ENCODE data around the gene IGF2BP1. TPM values are rescaled to one million over a fixed set of nuclear protein-coding genes. Genes with fewer than 3 reads are reported as not detected.

IGF2BP1 gene
- 48.1 to 93.6 TPM (median 82.4 TPM) in 5 replicates for total RNA-seq (2022; extraction: Qiagen RNA extraction; ENCODE audit: low read depth)

DNA sequence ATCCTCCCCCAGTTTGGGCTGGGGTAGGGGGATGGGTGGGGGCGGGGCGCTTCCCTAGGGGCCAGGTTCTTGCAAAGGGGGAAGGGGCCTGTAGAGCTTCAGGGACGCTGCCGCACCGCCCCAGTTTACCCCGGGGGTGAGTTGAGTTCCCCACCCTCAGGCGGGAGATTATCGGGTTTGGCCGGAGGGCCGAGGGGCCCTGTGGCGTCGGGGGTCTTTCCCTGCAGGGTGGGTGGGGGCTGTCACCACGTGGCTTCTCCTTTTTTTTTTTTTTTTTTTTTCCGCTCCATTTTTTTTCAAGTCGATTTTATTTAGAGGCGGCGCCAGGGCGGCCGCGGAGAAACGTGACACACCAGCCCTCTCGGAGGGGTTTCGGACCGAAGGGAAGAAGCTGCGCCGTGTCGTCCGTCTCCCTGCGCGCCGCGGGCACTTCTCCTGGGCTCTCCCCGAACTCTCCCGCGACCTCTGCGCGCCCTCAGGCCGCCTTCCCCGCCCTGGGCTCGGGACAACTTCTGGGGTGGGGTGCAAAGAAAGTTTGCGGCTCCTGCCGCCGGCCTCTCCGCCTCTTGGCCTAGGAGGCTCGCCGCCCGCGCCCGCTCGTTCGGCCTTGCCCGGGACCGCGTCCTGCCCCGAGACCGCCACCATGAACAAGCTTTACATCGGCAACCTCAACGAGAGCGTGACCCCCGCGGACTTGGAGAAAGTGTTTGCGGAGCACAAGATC, at the start of gene IGF2BP1:
Gene IGF2BP1 (plus strand): TSS at position 283 of the 724 bp plus-strand sequence. CDS start 361 bp downstream, at position 644.

Other genes with a start within 250 kb of the IGF2BP1 start
- 0.74 to 1.3 TPM (median 0.95 TPM) in 5 replicates for gene TTLL6, start 180.2 kb upstream of the IGF2BP1 start, total RNA-seq (2022; extraction: Qiagen RNA extraction; ENCODE audit: low read depth)
- gene CALCOCO2, start 166.3 kb upstream of the IGF2BP1 start, total RNA-seq (2022; extraction: Qiagen RNA extraction; ENCODE audit: low read depth): 62.5 to 81.6 TPM (median 75.6 TPM) in 5 replicates
- 506 to 704 TPM (median 555 TPM) in 5 replicates for gene ATP5MC1, start 104.6 kb upstream of the IGF2BP1 start, total RNA-seq (2022; extraction: Qiagen RNA extraction; ENCODE audit: low read depth)
- 122 to 128 TPM (median 124 TPM) in 5 replicates for gene UBE2Z, start 89.0 kb upstream of the IGF2BP1 start, total RNA-seq (2022; extraction: Qiagen RNA extraction; ENCODE audit: low read depth)
- 294 to 355 TPM (median 316 TPM) in 5 replicates for gene SNF8, start 52.5 kb upstream of the IGF2BP1 start, total RNA-seq (2022; extraction: Qiagen RNA extraction; ENCODE audit: low read depth)
- 4.1 to 6.1 TPM (median 4.6 TPM) in 5 replicates for gene GIP, start 28.8 kb upstream of the IGF2BP1 start, total RNA-seq (2022; extraction: Qiagen RNA extraction; ENCODE audit: low read depth)
- gene B4GALNT2, start 135.4 kb downstream of the IGF2BP1 start, total RNA-seq (2022; extraction: Qiagen RNA extraction; ENCODE audit: low read depth): 0.35 to 0.55 TPM (median 0.38 TPM) in 5 replicates
- 0.58 to 1.1 TPM (median 0.87 TPM) in 5 replicates for gene GNGT2, start 213.2 kb downstream of the IGF2BP1 start, total RNA-seq (2022; extraction: Qiagen RNA extraction; ENCODE audit: low read depth)
- gene ABI3, start 213.3 kb downstream of the IGF2BP1 start, total RNA-seq (2022; extraction: Qiagen RNA extraction; ENCODE audit: low read depth): not detected in 5 replicates
- gene PHOSPHO1, start 233.4 kb downstream of the IGF2BP1 start, total RNA-seq (2022; extraction: Qiagen RNA extraction; ENCODE audit: low read depth): 0.22 to 0.79 TPM (median 0.52 TPM) in 5 replicates

All from A549 treated with GW870086 at 1 μM for 4 hours (cell line).